Stimulated activated naive CD8-positive, alpha-beta T cell treated with anti-CD3 and anti-CD28 coated beads, Interleukin-15, Interleukin-2, amounts not matched to agents 100 U/mL and 50 U/mL, for 24 hours (primary cell): Measurements from ENCODE around the gene CBL.

Experiments
- ATAC-seq: fragments of 150-1000 bp; cut with Tn5 transposase; one replicate; pipeline ENCODE4 v1.10.0; 2021
- DNase-seq: peaks from one replicate; pipeline ENCODE4 v3.0.0; 2021

Gene CBL

DNA sequence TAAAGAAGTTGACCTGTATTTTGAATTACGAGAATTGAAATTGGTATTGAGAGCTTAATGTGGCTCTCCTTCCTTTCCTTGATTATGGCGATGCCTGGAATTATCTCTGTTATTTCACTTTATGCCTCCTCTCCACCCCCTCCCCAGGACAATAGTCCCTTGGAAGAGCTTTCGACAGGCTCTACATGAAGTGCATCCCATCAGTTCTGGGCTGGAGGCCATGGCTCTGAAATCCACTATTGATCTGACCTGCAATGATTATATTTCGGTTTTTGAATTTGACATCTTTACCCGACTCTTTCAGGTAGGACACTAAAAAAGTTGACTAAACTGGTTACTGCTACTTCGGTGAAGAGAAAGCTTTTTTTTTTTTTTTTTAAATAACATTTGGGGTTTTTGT is 67.6 kb downstream of the CBL start:
- DNase-seq (no peak), ATAC-seq (no peak)

- ATAC-seq (no peak), DNase-seq (no peak)
Measured at GRCh38 chr11:119277660-119278059, 71.5 kb downstream of the CBL start.

- ATAC-seq (no peak), DNase-seq (no peak)
Measured at GRCh38 chr11:119282495-119282894, 76.4 kb downstream of the CBL start.

DNA sequence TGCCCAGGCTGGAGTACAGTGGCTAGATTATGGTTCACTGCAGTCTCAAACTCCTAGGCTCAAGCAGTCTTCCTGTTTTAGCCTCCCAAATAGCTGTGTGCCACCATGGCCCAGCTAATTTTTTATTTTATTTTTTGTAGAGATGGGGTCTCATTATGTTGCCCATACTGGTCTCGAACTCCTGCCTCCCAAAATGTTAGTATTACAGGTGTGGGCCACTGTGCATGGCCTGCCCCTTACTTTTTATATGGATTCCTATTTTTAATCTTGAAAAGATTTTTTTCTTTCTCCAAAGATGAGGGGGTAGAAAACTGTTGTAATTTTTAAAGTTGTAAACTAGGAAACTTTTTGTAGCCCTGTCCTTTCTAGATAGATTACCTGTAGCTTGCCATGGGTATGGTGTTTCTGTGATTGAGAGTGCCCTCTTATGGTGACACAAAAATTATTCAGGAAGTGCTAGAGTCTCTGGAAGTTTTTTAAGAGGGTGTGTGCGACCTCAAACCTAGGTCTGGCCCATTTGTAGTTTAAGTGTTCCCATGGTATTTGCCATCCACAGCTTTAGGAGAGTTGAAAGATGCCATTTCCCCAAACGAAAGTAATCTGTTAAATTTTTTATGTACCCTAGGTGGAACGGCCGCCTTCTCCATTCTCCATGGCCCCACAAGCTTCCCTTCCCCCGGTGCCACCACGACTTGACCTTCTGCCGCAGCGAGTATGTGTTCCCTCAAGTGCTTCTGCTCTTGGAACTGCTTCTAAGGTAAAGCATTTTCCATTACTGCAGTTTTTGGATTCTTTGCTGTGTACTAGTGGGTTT is 78.4 kb downstream of the CBL start:
- ATAC-seq: peak; percentile 75
- no peak for DNase-seq

DNA sequence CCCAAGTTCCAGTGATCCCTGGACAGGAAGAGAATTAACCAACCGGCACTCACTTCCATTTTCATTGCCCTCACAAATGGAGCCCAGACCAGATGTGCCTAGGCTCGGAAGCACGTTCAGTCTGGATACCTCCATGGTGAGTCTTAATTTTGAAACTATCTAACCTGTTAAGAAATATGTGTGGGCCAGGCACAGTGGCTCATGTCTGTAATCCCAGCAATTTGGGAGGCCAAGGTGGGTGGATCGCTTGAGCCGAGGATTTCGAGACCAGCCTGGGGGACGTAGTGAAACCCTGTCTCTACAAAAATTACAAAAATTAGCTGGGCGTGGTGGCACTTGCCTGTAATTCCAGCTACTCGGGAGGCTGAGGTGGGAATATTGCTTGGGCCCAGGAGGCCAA is 79.3 kb downstream of the CBL start:
- DNase-seq (no peak), ATAC-seq (no peak)

DNA sequence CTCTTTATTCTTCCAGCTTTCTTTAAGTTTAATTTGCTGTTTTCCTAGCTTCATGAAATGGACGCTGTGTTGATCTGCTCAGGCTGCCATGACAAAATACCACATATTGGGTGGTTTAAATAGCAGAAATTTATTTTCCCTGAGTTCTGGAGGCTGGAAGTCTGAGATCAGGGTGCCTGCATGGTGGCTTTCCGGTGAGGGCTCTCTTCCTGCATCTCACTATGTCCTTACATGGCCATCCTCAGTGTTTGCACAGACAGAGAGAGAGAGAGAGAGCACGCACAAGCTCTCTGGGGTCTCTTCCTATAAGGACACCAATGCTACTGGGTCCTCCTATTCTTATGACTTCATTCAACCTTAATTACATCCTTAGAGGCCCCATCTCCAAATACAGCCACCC is 82.1 kb downstream of the CBL start:
- no peak for ATAC-seq
- DNase-seq: no peak

- no peak for DNase-seq
- ATAC-seq: no peak
Measured at GRCh38 chr11:119290894-119291497, 84.9 kb downstream of the CBL start.

GRCh38 chr11:119293461-119293860 is 87.3 kb downstream of the CBL start:
- ATAC-seq (no peak), DNase-seq (no peak)

- DNase-seq: no peak
- ATAC-seq: no peak
Measured at GRCh38 chr11:119295178-119295577, 89.0 kb downstream of the CBL start.

- ATAC-seq: no peak
- DNase-seq: no peak
Measured at GRCh38 chr11:119297938-119298337, 91.8 kb downstream of the CBL start.

- no peak for ATAC-seq
- DNase-seq: no peak
Measured at GRCh38 chr11:119298726-119299125, 92.6 kb downstream of the CBL start.

GRCh38 chr11:119299416-119299815 is 93.3 kb downstream of the CBL start:
- no peak for ATAC-seq
- no peak for DNase-seq

- DNase-seq (no peak), ATAC-seq (no peak)
Measured at GRCh38 chr11:119300198-119300964, 94.2 kb downstream of the CBL start.

DNA sequence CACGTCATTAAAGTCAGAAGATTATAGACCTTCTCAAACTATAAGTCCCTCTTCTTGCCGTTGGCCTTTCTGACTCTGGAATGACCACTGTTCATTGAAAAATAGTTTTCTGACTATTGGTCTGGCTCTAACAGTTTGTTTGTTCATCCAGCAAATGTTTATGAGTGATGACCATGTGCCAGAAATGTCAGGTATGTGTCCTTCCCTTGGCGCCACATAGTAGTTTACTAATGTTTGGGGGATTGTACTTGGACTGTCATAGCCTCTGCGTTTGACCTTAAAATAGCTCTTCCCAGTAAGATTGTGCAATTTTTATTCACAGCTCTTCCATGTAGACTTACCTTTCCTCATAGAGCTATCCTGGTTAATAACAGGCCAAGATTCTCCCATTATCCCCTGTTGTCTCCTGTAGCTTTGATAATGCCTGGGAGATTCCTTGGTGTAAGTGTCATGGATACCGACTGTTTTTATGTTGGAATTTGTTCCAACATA is 97.1 kb downstream of the CBL start:
- no peak for ATAC-seq
- DNase-seq: no peak

DNA sequence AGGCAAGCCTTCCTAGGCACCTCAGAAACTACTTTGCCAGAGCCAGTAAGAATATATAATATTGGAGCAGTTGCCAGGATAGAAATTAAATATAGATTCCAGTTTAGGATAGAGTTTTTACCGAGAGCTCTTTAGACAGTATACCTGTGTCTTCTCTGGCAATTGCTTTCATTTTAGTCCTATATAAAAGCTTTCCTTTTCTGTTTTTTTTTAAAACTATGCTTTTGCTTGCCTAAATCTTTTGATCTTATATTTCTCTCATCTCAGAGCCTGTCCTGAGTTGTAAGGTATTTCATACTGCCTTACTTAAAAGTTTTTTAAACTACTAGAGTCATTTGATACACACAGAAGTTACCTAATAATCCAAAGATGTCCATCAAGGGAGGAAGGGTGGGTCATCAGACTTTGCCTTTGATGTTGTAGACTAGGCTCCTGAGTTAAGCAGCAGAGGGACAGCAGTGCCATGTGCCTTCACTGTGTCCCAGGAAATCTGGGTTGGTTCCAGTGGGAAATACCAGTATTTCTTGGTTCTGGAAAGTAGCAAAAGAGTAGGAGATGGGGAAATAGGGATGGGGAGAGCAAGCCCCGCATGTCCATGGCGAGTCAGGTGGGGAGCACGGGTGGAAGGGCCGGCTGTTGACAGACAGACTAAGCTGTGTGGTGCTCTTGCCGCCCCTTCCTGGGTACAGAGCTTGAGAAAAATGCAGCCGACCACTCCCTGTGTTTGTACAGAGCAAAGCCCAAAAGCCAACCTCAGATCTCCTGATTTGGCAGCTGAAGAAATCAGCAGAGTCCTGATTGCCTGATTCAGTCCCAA is 99.6 kb downstream of the CBL start:
- DNase-seq (no peak), ATAC-seq (no peak)

- ATAC-seq: peak; percentile 84
- peak; percentile 38 for DNase-seq
Measured at GRCh38 chr11:119306373-119306890, 100.3 kb downstream of the CBL start.

GRCh38 chr11:119307219-119307618 is 101.1 kb downstream of the CBL start:
- no peak for ATAC-seq
- no peak for DNase-seq

- DNase-seq (no peak), ATAC-seq (no peak)
Measured at GRCh38 chr11:119307974-119308373, 101.8 kb downstream of the CBL start.

DNA sequence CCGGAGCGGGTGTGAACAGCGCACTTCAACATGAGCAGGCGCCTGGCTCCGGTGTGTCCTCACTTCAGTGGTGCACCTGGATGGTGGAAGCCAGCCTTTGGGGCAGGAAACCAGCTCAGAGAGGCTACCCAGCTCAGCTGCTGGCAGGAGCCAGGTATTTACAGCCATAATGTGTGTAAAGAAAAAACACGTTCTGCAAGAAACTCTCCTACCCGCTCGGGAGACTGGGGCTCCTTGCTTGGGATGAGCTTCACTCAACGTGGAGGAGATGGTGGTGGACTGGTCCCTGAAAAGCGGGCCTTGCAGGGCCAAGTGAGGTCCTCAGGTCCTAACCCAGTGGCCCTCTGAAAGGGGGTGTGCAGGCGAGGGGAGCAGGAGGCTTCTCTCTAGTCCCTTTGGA is 103.3 kb downstream of the CBL start:
- ATAC-seq: no peak
- no peak for DNase-seq

DNA sequence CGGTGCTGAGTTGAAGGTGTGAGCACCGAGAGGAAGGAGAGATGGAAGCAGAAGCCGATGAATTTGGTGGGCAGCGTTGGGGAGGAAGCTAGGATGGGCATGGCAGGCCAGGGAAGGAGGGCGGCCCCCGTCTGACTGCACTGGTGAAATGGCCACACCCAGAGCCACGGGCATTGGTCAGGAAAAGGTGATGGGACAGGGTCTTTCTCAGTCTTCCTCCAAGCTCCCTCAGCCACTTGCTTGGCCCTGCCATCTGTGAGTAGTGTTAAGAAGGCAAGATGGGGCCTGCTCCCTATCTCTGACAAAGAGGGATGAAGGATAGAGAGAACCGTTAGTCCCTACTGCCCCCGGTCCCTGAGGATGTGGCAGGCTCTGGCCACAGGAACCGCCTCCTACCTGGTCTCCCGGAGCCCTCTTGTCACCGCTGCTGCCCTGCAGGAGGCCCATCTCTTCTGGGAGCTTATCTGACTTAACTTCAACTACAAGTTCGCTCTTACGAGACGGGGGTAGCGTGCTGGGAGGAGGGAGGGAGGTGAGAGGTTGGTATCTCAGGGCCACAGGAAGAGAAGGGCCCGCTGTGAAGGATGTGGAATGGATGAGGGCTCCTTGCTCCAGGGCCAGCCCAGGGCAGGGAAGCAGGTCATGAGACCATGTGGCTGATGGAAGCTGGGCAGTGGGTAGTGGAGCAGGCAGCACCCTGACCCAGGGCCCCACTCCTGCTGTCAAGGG is 104.0 kb downstream of the CBL start:
- no peak for ATAC-seq

GRCh38 chr11:119310682-119311052 is 104.5 kb downstream of the CBL start:
- ATAC-seq (no peak), DNase-seq (no peak)

More for the DNA sequence above, 104.0 kb downstream of the CBL start:
- no peak for DNase-seq
